HCT116 (cell line): ENCODE results near the gene KCNK5. TPM values are rescaled to one million over a fixed set of nuclear protein-coding genes. Genes with fewer than 3 reads are reported as not detected.

Source experiments
- ATAC-seq: fragments of 200-7000 bp; cut with Tn5 transposase; 2 replicates; pipeline ENCODE4 v1.9.1; 2020; ENCODE audit warnings: mild to moderate bottlenecking, moderate library complexity
- BruUV-seq: library from RNA; stranded (reverse); fragments of 400-500 nt; replicated peaks from 2 replicates; lab custom pipeline; 2021; lab: Mats Ljungman, UMichigan
- CTCF ChIA-PET: fragments of 300-600 bp; sonication (Branson Sonifier 250); formaldehyde crosslinking; loops from one replicate; lab custom pipeline; 2021; ENCODE audit warnings: antibody characterized with exemption; lab: Charles Lee
- POLR2A ChIA-PET: fragments of 300-600, 350-600 bp; sonication (Branson Sonifier 250); formaldehyde crosslinking; loops from one replicate; lab custom pipeline; 2021; ENCODE audit warnings: antibody characterized with exemption; lab: Charles Lee
- RAD21 ChIA-PET, 2 experiments: fragments of 300-600 bp; sonication (Branson Sonifier 250); formaldehyde crosslinking; loops; one replicate each; lab custom pipeline; 2023; ENCODE audit warnings: low total read pairs in 2 of 2; ENCODE audit not compliant: uncharacterized antibody in 2 of 2, unreplicated experiment in 2 of 2, low non-redundant PET in 1 of 2; lab: Charles Lee
- DNase-seq: peaks from one replicate; pipeline ENCODE4 v3.0.0-alpha.2; 2010; ENCODE audit warnings: low read depth, low spot score
- H2AFZ ChIP-seq: fragments of 200-600 bp; shearing (Covaris generic), sonication (generic); 2 replicates; pipeline ENCODE4 v1.6.1; 2017; ENCODE audit warnings: low read depth, mixed run types, mixed read lengths, antibody characterized with exemption, low read length; ENCODE audit not compliant: poor library complexity, severe bottlenecking
- H3K27ac ChIP-seq: 2 replicates; pipeline ENCODE4 v1.5.1; 2012; ENCODE audit warnings: low read depth, low read length
- H3K27me3 ChIP-seq: fragments of 200-600 bp; sonication (generic); 2 replicates; pipeline ENCODE4 v1.6.1; 2016; ENCODE audit warnings: mixed run types, low read length, mixed read lengths; ENCODE audit not compliant: insufficient read depth
- H3K36me3 ChIP-seq, 2 experiments: fragments of 200-500 bp in 1 of 2; fragments of 200-600 bp in 1 of 2; sonication (Bioruptor generic) in 1 of 2; sonication (generic) in 1 of 2; 2 replicates each; pipeline versions ENCODE4 v1.5.1 to v1.6.1; 2014 to 2016; ENCODE audit warnings: low read length in 2 of 2, inconsistent platforms in 1 of 2, mixed read lengths in 1 of 2, mixed run types in 1 of 2; ENCODE audit not compliant: insufficient read depth in 2 of 2, control insufficient read depth in 1 of 2
- H3K4me1 ChIP-seq, 2 experiments: fragments of 200-600 bp in 1 of 2; sonication (generic) in 1 of 2; 2 replicates each; pipeline versions ENCODE4 v1.5.1 to v1.6.1; 2012 to 2017; ENCODE audit warnings: low read length in 2 of 2, inconsistent platforms in 1 of 2, mild to moderate bottlenecking in 1 of 2, mixed read lengths in 1 of 2, mixed run types in 1 of 2, moderate library complexity in 1 of 2; ENCODE audit not compliant: insufficient read depth in 2 of 2, control insufficient read depth in 1 of 2
- H3K4me2 ChIP-seq: fragments of 200-600 bp; sonication (generic); 2 replicates; pipeline ENCODE4 v1.6.1; 2017; ENCODE audit warnings: mixed run types, low read length, mixed read lengths
- H3K4me3 ChIP-seq, 2 experiments: fragments of 200-600 bp in 1 of 2; sonication (generic) in 1 of 2; replicated peaks in 1 of 2; 2 replicates each; pipeline ENCODE4 v1.5.1; 2011 to 2016; ENCODE audit warnings: low read length in 2 of 2, control low read depth in 1 of 2, low read depth in 1 of 2, mild to moderate bottlenecking in 1 of 2, mixed read lengths in 1 of 2, mixed run types in 1 of 2
- H3K79me2 ChIP-seq: fragments of 200-600 bp; sonication (generic); 2 replicates; pipeline ENCODE4 v1.6.1; 2017; ENCODE audit warnings: mild to moderate bottlenecking, mixed run types, low read length, moderate library complexity, mixed read lengths; ENCODE audit not compliant: insufficient read depth
- H3K9ac ChIP-seq: fragments of 200-600 bp; sonication (generic); 2 replicates; pipeline ENCODE4 v1.6.1; 2016; ENCODE audit warnings: low read length, mixed read lengths
- H3K9me2 ChIP-seq: fragments of 200-600 bp; sonication (generic), shearing (Covaris generic); 2 replicates; pipeline ENCODE4 v1.6.1; 2017; ENCODE audit warnings: mixed run types, mild to moderate bottlenecking, moderate library complexity; ENCODE audit not compliant: insufficient read depth
- H3K9me3 ChIP-seq, 2 experiments: fragments of 200-500 bp in 1 of 2; fragments of 200-600 bp in 1 of 2; sonication (Bioruptor generic) in 1 of 2; sonication (generic) in 1 of 2; 2 replicates each; pipeline ENCODE4 v1.6.1; 2014 to 2017; ENCODE audit warnings: low read length in 2 of 2, mixed read lengths in 2 of 2, inconsistent platforms in 1 of 2, low read depth in 1 of 2, mild to moderate bottlenecking in 1 of 2, mixed run types in 1 of 2, moderate library complexity in 1 of 2; ENCODE audit not compliant: control insufficient read depth in 1 of 2, insufficient read depth in 1 of 2
- H4K20me1 ChIP-seq: fragments of 200-600 bp; sonication (generic), shearing (Covaris generic); 2 replicates; pipeline ENCODE4 v1.6.1; 2017; ENCODE audit warnings: mixed run types, mild to moderate bottlenecking, moderate library complexity; ENCODE audit not compliant: insufficient read depth
- EGR1 ChIP-seq: IDR thresholded peaks from 2 replicates; pipeline ENCODE4 v1.6.1; 2012; ENCODE audit warnings: low read depth
- ELF1 ChIP-seq: IDR thresholded peaks from 2 replicates; pipeline ENCODE4 v1.6.1; 2012; ENCODE audit warnings: low read depth, borderline replicate concordance
- EZH2 ChIP-seq: fragments of 200-600 bp; sonication (generic); IDR thresholded peaks from 2 replicates; pipeline ENCODE4 v1.6.1; 2017; ENCODE audit warnings: antibody characterized with exemption, mixed run types
- EZH2phosphoT487 ChIP-seq: fragments of 200-600 bp; IDR thresholded peaks from 2 replicates; pipeline ENCODE4 v1.6.1; 2018; ENCODE audit warnings: antibody characterized with exemption, borderline replicate concordance
- FOSL1 ChIP-seq: IDR thresholded peaks from 2 replicates; pipeline ENCODE4 v1.6.1; 2012; ENCODE audit warnings: low read depth
- JUND ChIP-seq: IDR thresholded peaks from 2 replicates; pipeline ENCODE4 v1.6.1; 2012
- POLR2AphosphoS5 ChIP-seq: IDR thresholded peaks from 2 replicates; pipeline ENCODE4 v1.6.1; 2011; ENCODE audit warnings: mild to moderate bottlenecking, low read depth, low read length, moderate library complexity
- SIN3A ChIP-seq: IDR thresholded peaks from 2 replicates; pipeline ENCODE4 v1.6.1; 2012; ENCODE audit warnings: low read depth
- SRF ChIP-seq: IDR thresholded peaks from 2 replicates; pipeline ENCODE4 v1.6.1; 2012; ENCODE audit warnings: low read depth
- YY1 ChIP-seq: IDR thresholded peaks from 2 replicates; pipeline ENCODE4 v1.6.1; 2011; ENCODE audit warnings: low read length, low read depth, moderate library complexity, mild to moderate bottlenecking; ENCODE audit not compliant: insufficient replicate concordance; ENCODE audit errors: extremely low read depth
- ZFX ChIP-seq: fragments of 450-650 bp; IDR thresholded peaks from 2 replicates; pipeline ENCODE4 v1.6.1; 2017
- ZNF274 ChIP-seq: fragments of 200-500 bp; sonication (Bioruptor generic); IDR thresholded peaks from 2 replicates; pipeline ENCODE4 v1.6.1; 2014; ENCODE audit warnings: mild to moderate bottlenecking, low read depth, low read length, inconsistent platforms
- intact Hi-C: fragments of 100-400 bp; cut with micrococcal nuclease; formaldehyde crosslinking; loops from 2 replicates; pipeline ENCODE4 v1.10.0; 2022
- total RNA-seq: library from RNA; stranded (reverse); gene quantifications from one replicate; pipeline ENCODE4 v1.2.1, GENCODE V29; 2021; ENCODE audit not compliant: unreplicated experiment
- TF ChIP-seq, protein P1 (sequence below): IDR thresholded peaks from 2 replicates; pipeline ENCODE4 v1.6.1; 2012
- TF ChIP-seq, protein P2 (sequence below): IDR thresholded peaks from 2 replicates; pipeline ENCODE4 v1.6.1; 2011; ENCODE audit warnings: mild to moderate bottlenecking, low read length, moderate library complexity; ENCODE audit not compliant: insufficient replicate concordance; ENCODE audit errors: extremely low read depth
- TF ChIP-seq, protein P3 (sequence below): IDR thresholded peaks from 2 replicates; pipeline ENCODE4 v1.6.1; 2012; ENCODE audit warnings: low read depth
- TF ChIP-seq, protein P4 (sequence below), 3 experiments: fragments of 200-600 bp in 1 of 3; sonication (generic) in 1 of 3; IDR thresholded peaks in 2 of 3; conservative IDR thresholded peaks in 1 of 3; 2 replicates each; pipeline ENCODE4 v1.5.1; 2012 to 2017; ENCODE audit warnings: low read depth in 2 of 3, low read length in 2 of 3, antibody characterized with exemption in 1 of 3, borderline replicate concordance in 1 of 3, control low read depth in 1 of 3, mild to moderate bottlenecking in 1 of 3, mixed read lengths in 1 of 3, mixed run types in 1 of 3, moderate library complexity in 1 of 3; ENCODE audit not compliant: insufficient read depth in 1 of 3

KCNK5 gene
- total RNA-seq, 1 experiment from 2014 or later: 9.5 TPM

DNA sequence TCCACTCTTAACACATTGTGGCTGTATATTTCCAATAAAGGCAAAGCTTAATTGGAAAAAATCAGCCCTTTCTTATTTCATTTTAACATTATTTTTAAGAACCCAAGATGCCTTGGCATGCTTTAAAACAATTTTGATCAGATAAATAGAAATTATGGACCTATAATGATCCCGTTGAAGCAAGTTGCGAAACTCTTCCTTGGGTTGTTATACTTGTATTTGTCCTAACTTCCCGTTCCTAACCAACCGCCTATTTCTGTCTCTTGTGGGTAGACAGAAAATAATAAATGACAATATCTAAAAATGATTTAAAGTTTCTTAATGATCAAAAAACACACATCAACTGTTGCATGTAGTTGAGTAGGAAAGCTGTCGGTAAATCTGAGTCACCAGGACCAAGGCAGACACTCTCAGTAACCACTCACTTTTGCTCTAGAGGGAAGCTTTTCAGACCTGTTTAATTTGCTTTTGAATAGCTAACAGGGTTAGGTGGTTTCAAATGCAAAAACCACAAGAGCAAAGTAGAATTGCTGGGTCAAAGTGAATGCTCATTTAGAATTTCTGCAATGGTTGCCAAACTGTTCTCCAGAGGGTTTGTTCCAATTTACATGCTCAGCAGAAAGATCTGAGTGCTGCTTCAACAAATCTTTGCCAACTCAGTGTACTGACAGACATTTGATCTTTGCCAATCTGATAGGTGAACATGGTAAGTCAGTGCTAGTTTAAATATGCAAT, 34.2 kb upstream of the KCNK5 start:
- no peak overlapping the region for H3K4me3 ChIP-seq
- ChIA-PET CTCF (interaction anchor here (1.2 kb wide), 1 partner anchor 40 kb away, joined by 4 read pairs; no protein-coding TSS in a partner anchor), POLR2A (no interaction called here), RAD21 (no interaction called here)
- DNase-seq: no peak
- TF ChIP-seq, protein P1, sequence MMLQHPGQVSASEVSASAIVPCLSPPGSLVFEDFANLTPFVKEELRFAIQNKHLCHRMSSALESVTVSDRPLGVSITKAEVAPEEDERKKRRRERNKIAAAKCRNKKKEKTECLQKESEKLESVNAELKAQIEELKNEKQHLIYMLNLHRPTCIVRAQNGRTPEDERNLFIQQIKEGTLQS: no peak
- TF ChIP-seq, protein P2, sequence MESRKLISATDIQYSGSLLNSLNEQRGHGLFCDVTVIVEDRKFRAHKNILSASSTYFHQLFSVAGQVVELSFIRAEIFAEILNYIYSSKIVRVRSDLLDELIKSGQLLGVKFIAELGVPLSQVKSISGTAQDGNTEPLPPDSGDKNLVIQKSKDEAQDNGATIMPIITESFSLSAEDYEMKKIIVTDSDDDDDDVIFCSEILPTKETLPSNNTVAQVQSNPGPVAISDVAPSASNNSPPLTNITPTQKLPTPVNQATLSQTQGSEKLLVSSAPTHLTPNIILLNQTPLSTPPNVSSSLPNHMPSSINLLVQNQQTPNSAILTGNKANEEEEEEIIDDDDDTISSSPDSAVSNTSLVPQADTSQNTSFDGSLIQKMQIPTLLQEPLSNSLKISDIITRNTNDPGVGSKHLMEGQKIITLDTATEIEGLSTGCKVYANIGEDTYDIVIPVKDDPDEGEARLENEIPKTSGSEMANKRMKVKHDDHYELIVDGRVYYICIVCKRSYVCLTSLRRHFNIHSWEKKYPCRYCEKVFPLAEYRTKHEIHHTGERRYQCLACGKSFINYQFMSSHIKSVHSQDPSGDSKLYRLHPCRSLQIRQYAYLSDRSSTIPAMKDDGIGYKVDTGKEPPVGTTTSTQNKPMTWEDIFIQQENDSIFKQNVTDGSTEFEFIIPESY: no peak
- TF ChIP-seq, protein P3, sequence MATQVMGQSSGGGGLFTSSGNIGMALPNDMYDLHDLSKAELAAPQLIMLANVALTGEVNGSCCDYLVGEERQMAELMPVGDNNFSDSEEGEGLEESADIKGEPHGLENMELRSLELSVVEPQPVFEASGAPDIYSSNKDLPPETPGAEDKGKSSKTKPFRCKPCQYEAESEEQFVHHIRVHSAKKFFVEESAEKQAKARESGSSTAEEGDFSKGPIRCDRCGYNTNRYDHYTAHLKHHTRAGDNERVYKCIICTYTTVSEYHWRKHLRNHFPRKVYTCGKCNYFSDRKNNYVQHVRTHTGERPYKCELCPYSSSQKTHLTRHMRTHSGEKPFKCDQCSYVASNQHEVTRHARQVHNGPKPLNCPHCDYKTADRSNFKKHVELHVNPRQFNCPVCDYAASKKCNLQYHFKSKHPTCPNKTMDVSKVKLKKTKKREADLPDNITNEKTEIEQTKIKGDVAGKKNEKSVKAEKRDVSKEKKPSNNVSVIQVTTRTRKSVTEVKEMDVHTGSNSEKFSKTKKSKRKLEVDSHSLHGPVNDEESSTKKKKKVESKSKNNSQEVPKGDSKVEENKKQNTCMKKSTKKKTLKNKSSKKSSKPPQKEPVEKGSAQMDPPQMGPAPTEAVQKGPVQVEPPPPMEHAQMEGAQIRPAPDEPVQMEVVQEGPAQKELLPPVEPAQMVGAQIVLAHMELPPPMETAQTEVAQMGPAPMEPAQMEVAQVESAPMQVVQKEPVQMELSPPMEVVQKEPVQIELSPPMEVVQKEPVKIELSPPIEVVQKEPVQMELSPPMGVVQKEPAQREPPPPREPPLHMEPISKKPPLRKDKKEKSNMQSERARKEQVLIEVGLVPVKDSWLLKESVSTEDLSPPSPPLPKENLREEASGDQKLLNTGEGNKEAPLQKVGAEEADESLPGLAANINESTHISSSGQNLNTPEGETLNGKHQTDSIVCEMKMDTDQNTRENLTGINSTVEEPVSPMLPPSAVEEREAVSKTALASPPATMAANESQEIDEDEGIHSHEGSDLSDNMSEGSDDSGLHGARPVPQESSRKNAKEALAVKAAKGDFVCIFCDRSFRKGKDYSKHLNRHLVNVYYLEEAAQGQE: no peak
- TF ChIP-seq, protein P4, sequence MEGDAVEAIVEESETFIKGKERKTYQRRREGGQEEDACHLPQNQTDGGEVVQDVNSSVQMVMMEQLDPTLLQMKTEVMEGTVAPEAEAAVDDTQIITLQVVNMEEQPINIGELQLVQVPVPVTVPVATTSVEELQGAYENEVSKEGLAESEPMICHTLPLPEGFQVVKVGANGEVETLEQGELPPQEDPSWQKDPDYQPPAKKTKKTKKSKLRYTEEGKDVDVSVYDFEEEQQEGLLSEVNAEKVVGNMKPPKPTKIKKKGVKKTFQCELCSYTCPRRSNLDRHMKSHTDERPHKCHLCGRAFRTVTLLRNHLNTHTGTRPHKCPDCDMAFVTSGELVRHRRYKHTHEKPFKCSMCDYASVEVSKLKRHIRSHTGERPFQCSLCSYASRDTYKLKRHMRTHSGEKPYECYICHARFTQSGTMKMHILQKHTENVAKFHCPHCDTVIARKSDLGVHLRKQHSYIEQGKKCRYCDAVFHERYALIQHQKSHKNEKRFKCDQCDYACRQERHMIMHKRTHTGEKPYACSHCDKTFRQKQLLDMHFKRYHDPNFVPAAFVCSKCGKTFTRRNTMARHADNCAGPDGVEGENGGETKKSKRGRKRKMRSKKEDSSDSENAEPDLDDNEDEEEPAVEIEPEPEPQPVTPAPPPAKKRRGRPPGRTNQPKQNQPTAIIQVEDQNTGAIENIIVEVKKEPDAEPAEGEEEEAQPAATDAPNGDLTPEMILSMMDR (IDR thresholded peaks at IDR 0.05 in 2 of 3, conservative IDR thresholded peaks at IDR 0.05 in 1 of 3; ENCODE audit: borderline replicate concordance in 1 of 3, insufficient read depth in 1 of 3, low read depth in 2 of 3, low read length in 2 of 3): no peak
- no peak for TF ChIP-seq POLR2AphosphoS5
- no peak for TF ChIP-seq EZH2phosphoT487
- no peak for TF ChIP-seq ZNF274
- TF ChIP-seq SRF: no peak
- no peak for TF ChIP-seq ZFX
- TF ChIP-seq EGR1: no peak
- TF ChIP-seq FOSL1: no peak
- TF ChIP-seq JUND: no peak
- TF ChIP-seq SIN3A: no peak
- TF ChIP-seq EZH2: no peak
- no peak for TF ChIP-seq YY1
- TF ChIP-seq ELF1: no peak
- H3K9me2 ChIP-seq: no peaks in the 10 kb centered on the region
- H3K27me3 ChIP-seq: 0 out of 2 replicates have a peak, but pooled peaks cover 5% of the 10 kb centered on the region
- H3K36me3 ChIP-seq: no peaks in the 10 kb centered on the region
- no peaks in the 10 kb centered on the region for H3K4me1 ChIP-seq
- no peak for ATAC-seq
- H4K20me1 ChIP-seq: no peaks in the 10 kb centered on the region
- no peaks in the 10 kb centered on the region for H3K79me2 ChIP-seq
- intact Hi-C loops: no loop called here
- H3K9ac ChIP-seq: no peak overlapping the region
- no TSS peak for BruUV-seq
- H3K9me3 ChIP-seq: no peaks in the 10 kb centered on the region
- no peak overlapping the region for H2AFZ ChIP-seq
- no peak overlapping the region for H3K27ac ChIP-seq
- H3K4me2 ChIP-seq: no peak overlapping the region
